GM23338 (cell line): ENCODE measurements around the gene SRP68. TPM values are rescaled to one million over a fixed set of nuclear protein-coding genes. Genes with fewer than 3 reads are reported as not detected.

Source experiments
- EZH2 ChIP-seq: fragments of 200-600 bp; sonication (generic); IDR thresholded peaks from one replicate; pipeline ENCODE4 v1.8.0; 2017; ENCODE audit warnings: antibody characterized with exemption, mild to moderate bottlenecking, low read depth; ENCODE audit not compliant: unreplicated experiment
- EZH2phosphoT487 ChIP-seq: fragments of 200-600 bp; sonication (generic); IDR thresholded peaks from one replicate; pipeline ENCODE4 v1.8.1; 2018; ENCODE audit warnings: antibody characterized with exemption; ENCODE audit not compliant: unreplicated experiment
- NANOG ChIP-seq: IDR thresholded peaks from 2 replicates; pipeline ENCODE4 v1.6.1; 2016; ENCODE audit warnings: antibody characterized with exemption, borderline replicate concordance
- polyA plus RNA-seq: library from polyadenylated mRNA; unstranded; fragments of >200 nt; fragmentation: Nextera tagmentation; extraction: Ambion mirVana; gene quantifications from 2 replicates; pipeline ENCODE4 v1.2.1, GENCODE V29; 2016
- total RNA-seq: library from RNA; depleted of rRNA; stranded (reverse); fragments of >200 nt; shearing (Covaris generic); gene quantifications from 2 replicates; pipeline ENCODE4 v1.2.3, GENCODE V29; 2014
- TF ChIP-seq, protein P1 (sequence below): fragments of 250-450 bp; sonication (Bioruptor Pico); IDR thresholded peaks from 2 replicates; pipeline ENCODE4 v1.5.0; 2020; ENCODE audit warnings: mild to moderate bottlenecking, moderate library complexity
- TF ChIP-seq, protein P2 (sequence below): IDR thresholded peaks from 2 replicates; pipeline ENCODE4 v1.6.1; 2016; ENCODE audit warnings: antibody characterized with exemption
- TF ChIP-seq, protein P3 (sequence below): IDR thresholded peaks from one replicate; pipeline ENCODE4 v1.6.1; 2018; ENCODE audit warnings: antibody characterized with exemption; ENCODE audit not compliant: unreplicated experiment

Gene SRP68
- total and polyA plus RNA-seq, 2 experiments from 2014 or later = 30.7 to 62.8 TPM

DNA sequence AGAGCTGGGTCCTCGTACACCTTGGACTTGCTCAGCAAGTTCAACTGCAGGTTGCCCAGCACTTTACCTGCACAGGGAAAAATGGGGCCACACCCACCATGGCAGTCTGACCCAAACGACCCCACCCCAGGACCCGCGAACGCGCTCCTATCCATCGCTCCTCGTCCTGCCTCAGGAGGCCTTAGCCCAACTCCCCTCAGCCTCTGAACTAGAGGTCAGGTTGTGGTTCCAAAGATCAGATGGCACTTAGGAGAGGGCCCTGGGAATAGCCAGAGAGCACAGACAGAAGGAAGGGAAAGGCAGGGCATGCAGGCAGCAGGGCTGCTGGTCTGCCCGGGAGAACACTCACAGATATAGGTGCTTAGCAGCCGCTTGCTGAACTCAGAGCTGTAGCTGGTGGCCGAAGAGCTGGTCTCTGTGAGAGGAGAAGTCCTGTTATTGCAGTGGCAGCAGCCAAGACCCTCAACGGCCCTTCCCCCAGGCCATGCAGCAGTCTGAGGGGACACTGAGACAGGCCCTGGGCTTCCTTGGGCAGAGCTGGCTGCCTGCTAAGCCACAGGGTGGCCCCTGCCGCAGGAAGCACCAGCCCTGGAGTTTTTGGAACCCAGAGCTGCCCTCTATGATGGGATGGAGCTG, 13.5 kb upstream of the SRP68 start (continued):
- TF ChIP-seq, protein P1, sequence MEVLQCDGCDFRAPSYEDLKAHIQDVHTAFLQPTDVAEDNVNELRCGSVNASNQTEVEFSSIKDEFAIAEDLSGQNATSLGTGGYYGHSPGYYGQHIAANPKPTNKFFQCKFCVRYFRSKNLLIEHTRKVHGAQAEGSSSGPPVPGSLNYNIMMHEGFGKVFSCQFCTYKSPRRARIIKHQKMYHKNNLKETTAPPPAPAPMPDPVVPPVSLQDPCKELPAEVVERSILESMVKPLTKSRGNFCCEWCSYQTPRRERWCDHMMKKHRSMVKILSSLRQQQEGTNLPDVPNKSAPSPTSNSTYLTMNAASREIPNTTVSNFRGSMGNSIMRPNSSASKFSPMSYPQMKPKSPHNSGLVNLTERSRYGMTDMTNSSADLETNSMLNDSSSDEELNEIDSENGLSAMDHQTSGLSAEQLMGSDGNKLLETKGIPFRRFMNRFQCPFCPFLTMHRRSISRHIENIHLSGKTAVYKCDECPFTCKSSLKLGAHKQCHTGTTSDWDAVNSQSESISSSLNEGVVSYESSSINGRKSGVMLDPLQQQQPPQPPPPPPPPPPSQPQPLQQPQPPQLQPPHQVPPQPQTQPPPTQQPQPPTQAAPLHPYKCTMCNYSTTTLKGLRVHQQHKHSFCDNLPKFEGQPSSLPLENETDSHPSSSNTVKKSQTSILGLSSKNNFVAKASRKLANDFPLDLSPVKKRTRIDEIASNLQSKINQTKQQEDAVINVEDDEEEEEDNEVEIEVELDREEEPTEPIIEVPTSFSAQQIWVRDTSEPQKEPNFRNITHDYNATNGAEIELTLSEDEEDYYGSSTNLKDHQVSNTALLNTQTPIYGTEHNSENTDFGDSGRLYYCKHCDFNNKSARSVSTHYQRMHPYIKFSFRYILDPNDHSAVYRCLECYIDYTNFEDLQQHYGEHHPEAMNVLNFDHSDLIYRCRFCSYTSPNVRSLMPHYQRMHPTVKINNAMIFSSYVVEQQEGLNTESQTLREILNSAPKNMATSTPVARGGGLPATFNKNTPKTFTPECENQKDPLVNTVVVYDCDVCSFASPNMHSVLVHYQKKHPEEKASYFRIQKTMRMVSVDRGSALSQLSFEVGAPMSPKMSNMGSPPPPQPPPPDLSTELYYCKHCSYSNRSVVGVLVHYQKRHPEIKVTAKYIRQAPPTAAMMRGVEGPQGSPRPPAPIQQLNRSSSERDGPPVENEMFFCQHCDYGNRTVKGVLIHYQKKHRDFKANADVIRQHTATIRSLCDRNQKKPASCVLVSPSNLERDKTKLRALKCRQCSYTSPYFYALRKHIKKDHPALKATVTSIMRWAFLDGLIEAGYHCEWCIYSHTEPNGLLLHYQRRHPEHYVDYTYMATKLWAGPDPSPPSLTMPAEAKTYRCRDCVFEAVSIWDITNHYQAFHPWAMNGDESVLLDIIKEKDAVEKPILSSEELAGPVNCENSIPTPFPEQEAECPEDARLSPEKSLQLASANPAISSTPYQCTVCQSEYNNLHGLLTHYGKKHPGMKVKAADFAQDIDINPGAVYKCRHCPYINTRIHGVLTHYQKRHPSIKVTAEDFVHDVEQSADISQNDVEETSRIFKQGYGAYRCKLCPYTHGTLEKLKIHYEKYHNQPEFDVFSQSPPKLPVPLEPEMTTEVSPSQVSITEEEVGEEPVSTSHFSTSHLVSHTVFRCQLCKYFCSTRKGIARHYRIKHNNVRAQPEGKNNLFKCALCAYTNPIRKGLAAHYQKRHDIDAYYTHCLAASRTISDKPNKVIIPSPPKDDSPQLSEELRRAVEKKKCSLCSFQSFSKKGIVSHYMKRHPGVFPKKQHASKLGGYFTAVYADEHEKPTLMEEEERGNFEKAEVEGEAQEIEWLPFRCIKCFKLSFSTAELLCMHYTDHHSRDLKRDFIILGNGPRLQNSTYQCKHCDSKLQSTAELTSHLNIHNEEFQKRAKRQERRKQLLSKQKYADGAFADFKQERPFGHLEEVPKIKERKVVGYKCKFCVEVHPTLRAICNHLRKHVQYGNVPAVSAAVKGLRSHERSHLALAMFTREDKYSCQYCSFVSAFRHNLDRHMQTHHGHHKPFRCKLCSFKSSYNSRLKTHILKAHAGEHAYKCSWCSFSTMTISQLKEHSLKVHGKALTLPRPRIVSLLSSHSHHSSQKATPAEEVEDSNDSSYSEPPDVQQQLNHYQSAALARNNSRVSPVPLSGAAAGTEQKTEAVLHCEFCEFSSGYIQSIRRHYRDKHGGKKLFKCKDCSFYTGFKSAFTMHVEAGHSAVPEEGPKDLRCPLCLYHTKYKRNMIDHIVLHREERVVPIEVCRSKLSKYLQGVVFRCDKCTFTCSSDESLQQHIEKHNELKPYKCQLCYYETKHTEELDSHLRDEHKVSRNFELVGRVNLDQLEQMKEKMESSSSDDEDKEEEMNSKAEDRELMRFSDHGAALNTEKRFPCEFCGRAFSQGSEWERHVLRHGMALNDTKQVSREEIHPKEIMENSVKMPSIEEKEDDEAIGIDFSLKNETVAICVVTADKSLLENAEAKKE = no peak
- TF ChIP-seq EZH2 (no peak), EZH2phosphoT487 (no peak), NANOG (no peak)
- TF ChIP-seq, protein P2, sequence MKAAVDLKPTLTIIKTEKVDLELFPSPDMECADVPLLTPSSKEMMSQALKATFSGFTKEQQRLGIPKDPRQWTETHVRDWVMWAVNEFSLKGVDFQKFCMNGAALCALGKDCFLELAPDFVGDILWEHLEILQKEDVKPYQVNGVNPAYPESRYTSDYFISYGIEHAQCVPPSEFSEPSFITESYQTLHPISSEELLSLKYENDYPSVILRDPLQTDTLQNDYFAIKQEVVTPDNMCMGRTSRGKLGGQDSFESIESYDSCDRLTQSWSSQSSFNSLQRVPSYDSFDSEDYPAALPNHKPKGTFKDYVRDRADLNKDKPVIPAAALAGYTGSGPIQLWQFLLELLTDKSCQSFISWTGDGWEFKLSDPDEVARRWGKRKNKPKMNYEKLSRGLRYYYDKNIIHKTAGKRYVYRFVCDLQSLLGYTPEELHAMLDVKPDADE = no peak
- TF ChIP-seq, protein P3, sequence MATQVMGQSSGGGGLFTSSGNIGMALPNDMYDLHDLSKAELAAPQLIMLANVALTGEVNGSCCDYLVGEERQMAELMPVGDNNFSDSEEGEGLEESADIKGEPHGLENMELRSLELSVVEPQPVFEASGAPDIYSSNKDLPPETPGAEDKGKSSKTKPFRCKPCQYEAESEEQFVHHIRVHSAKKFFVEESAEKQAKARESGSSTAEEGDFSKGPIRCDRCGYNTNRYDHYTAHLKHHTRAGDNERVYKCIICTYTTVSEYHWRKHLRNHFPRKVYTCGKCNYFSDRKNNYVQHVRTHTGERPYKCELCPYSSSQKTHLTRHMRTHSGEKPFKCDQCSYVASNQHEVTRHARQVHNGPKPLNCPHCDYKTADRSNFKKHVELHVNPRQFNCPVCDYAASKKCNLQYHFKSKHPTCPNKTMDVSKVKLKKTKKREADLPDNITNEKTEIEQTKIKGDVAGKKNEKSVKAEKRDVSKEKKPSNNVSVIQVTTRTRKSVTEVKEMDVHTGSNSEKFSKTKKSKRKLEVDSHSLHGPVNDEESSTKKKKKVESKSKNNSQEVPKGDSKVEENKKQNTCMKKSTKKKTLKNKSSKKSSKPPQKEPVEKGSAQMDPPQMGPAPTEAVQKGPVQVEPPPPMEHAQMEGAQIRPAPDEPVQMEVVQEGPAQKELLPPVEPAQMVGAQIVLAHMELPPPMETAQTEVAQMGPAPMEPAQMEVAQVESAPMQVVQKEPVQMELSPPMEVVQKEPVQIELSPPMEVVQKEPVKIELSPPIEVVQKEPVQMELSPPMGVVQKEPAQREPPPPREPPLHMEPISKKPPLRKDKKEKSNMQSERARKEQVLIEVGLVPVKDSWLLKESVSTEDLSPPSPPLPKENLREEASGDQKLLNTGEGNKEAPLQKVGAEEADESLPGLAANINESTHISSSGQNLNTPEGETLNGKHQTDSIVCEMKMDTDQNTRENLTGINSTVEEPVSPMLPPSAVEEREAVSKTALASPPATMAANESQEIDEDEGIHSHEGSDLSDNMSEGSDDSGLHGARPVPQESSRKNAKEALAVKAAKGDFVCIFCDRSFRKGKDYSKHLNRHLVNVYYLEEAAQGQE = no peak
